CD4-positive, alpha-beta memory T cell (primary cell): ENCODE measurements around the gene TRAF7. TPM values are rescaled to one million over a fixed set of nuclear protein-coding genes. Genes with fewer than 3 reads are reported as not detected.

Source experiments
- CTCF ChIA-PET: fragments of 350-600 bp; sonication (Branson Sonifier 250); formaldehyde crosslinking; loops from one replicate; lab custom pipeline; 2021; ENCODE audit warnings: inconsistent platforms; ENCODE audit not compliant: partially characterized antibody; lab: Charles Lee
- POLR2A ChIA-PET: fragments of 350-600 bp; sonication (Branson Sonifier 250); formaldehyde crosslinking; loops from one replicate; lab custom pipeline; 2021; ENCODE audit not compliant: partially characterized antibody; lab: Charles Lee
- DNase-seq, 5 donors: peaks; one replicate each; pipeline versions ENCODE4 v3.0.0 to v3.0.0-alpha.2; 2020 to 2022; ENCODE audit warnings: mixed read lengths in 1 of 5
- H3K27ac ChIP-seq: one replicate; pipeline ENCODE4 v1.7.0; 2013; ENCODE audit warnings: low read depth, low read length
- H3K27me3 ChIP-seq: 2 replicates; pipeline ENCODE4 v1.7.0; 2013; ENCODE audit warnings: mild to moderate bottlenecking, low read length, moderate library complexity; ENCODE audit not compliant: insufficient read depth
- H3K36me3 ChIP-seq: 2 replicates; pipeline ENCODE4 v1.7.0; 2013; ENCODE audit warnings: mild to moderate bottlenecking, low read length, moderate library complexity; ENCODE audit not compliant: insufficient read depth
- H3K4me1 ChIP-seq: 2 replicates; pipeline ENCODE4 v1.7.0; 2013; ENCODE audit warnings: mild to moderate bottlenecking, low read length, moderate library complexity; ENCODE audit not compliant: insufficient read depth
- H3K4me3 ChIP-seq, 2 donors: one replicate each; pipeline ENCODE4 v1.7.0; 2013; ENCODE audit warnings: low read length in 2 of 2, mild to moderate bottlenecking in 1 of 2
- H3K9me3 ChIP-seq, 2 donors: one replicate each; pipeline ENCODE4 v1.7.0; 2013; ENCODE audit warnings: low read length in 2 of 2, control low read depth in 1 of 2; ENCODE audit not compliant: control insufficient read depth in 1 of 2
- H3K27ac Mint-ChIP-seq, 7 donors: one replicate each; pipeline ENCODE4 v1.8.0; 2020 to 2021; ENCODE audit warnings: mixed read lengths in 7 of 7, mild to moderate bottlenecking in 6 of 7, inconsistent platforms in 3 of 7, moderate library complexity in 3 of 7
- H3K27me3 Mint-ChIP-seq, 2 donors: one replicate each; pipeline ENCODE4 v1.8.0; 2020 to 2021; ENCODE audit warnings: mixed read lengths in 2 of 2
- H3K36me3 Mint-ChIP-seq, 2 donors: one replicate each; pipeline ENCODE4 v1.8.0; 2020 to 2021; ENCODE audit warnings: mixed read lengths in 2 of 2, inconsistent platforms in 1 of 2, mild to moderate bottlenecking in 1 of 2
- H3K4me1 Mint-ChIP-seq, 4 donors: one replicate each; pipeline ENCODE4 v1.8.0; 2020 to 2021; ENCODE audit warnings: mixed read lengths in 4 of 4, mild to moderate bottlenecking in 1 of 4
- H3K4me3 Mint-ChIP-seq, 8 donors: one replicate each; pipeline ENCODE4 v1.8.0; 2020 to 2021; ENCODE audit warnings: mixed read lengths in 8 of 8, mild to moderate bottlenecking in 7 of 8, moderate library complexity in 6 of 8, inconsistent platforms in 3 of 8
- H3K9me3 Mint-ChIP-seq, 8 donors: one replicate each; pipeline ENCODE4 v1.8.0; 2020 to 2021; ENCODE audit warnings: mixed read lengths in 8 of 8, mild to moderate bottlenecking in 5 of 8, inconsistent platforms in 3 of 8, moderate library complexity in 1 of 8
- intact Hi-C: fragments of 100-400 bp; cut with micrococcal nuclease; formaldehyde crosslinking; loops from one replicate; pipeline ENCODE4 v1.15.1; 2023
- microRNA-seq: library from miRNA; unstranded; fragments of <30 nt; microRNA quantifications from one replicate; pipeline ENCODE4 v1.2.0, GENCODE V29; 2021; ENCODE audit warnings: borderline replicate concordance, borderline number of aligned reads, borderline microRNAs expressed, mixed read lengths
- polyA plus RNA-seq, 2 donors: library from polyadenylated mRNA; unstranded; fragments of 300-500 nt; fragmentation: Illumina TruSeq; gene quantifications; one replicate each; pipeline ENCODE4 v1.2.3, GENCODE V29; 2021
- total RNA-seq, 2 experiments: library from RNA; stranded (reverse); gene quantifications; one replicate each; pipeline ENCODE4 v1.2.3, GENCODE V29; 2021

TRAF7 gene
- total and polyA plus RNA-seq, 4 experiments from 2014 or later = 1.9 to 41.9 (median 24.9) TPM

GRCh38 chr16:2223221-2223941 lies 67.8 kb downstream of the TRAF7 start, which contains the start of gene E4F1:
Gene E4F1 (plus strand): TSS chr16:2223591. CDS start chr16:2223614, 23 bp downstream.
- Histone ChIP-seq H3K9me3 (no peaks in the 10 kb centered on the region), H3K4me1 (peaks cover 14% of the 10 kb centered on the region), H3K27ac (peak within 1 kb of the TSS; percentile 90), H3K4me3 (peak within 1 kb of the TSS; percentile 81 to 84), H3K27me3 (no peaks in the 10 kb centered on the region), H3K36me3 (peaks cover 6% of the 10 kb centered on the region)
- ChIA-PET POLR2A (interaction anchor here (1.0 to 3.7 kb wide), 7 partner anchors 9 to 518 kb away, joined by 3 to 22 read pairs (median 9); partner anchors contain the start of genes BRICD5, ECI1, MAPK8IP3 and MLST8), CTCF (interaction anchor here (0.8 to 1.8 kb wide), 3 partner anchors 9 to 29 kb away, joined by 3 to 4 read pairs (median 4); partner anchors contain the start of genes ECI1 and PGP)
- Mint-ChIP-seq H3K36me3 (peaks cover 4 to 10% of the 10 kb centered on the region in 2 donors), H3K27ac (peak within 1 kb of the TSS; percentile 82 to 94 (median 89)), H3K27me3 (no peaks in the 10 kb centered on the region), H3K4me3 (peak within 1 kb of the TSS; percentile 85 to 93 (median 90)), H3K9me3 (no peaks in the 10 kb centered on the region), H3K4me1 (peaks cover 7 to 27% (median 19%) of the 10 kb centered on the region in 4 donors)
- intact Hi-C loops = loop anchor here (1.0 kb wide), 5 partner anchors 8 to 68 kb away; partner anchors contain the start of genes ECI1, MLST8, RNPS1 and TRAF7
- peak; percentile 97 to 99 (median 99) for DNase-seq

GRCh38 chr16:2223942-2224486 lies 68.4 kb downstream of the TRAF7 start:
- H3K9me3 ChIP-seq = no peaks in the 10 kb centered on the region
- POLR2A ChIA-PET = interaction anchor here (1.0 to 3.7 kb wide), 6 partner anchors 9 to 518 kb away, joined by 3 to 22 read pairs (median 8); partner anchors contain the start of genes ECI1, MAPK8IP3, MLST8 and NHERF2
- peak overlapping the region; percentile 81 to 84 for H3K4me3 ChIP-seq
- no peaks in the 10 kb centered on the region for H3K27me3 ChIP-seq
- CTCF ChIA-PET = no interaction called here
- Mint-ChIP-seq H3K4me3 (peak overlapping the region; percentile 77 to 91 (median 82)), H3K9me3 (no peaks in the 10 kb centered on the region), H3K36me3 (peaks cover 4 to 10% of the 10 kb centered on the region in 2 donors), H3K27me3 (no peaks in the 10 kb centered on the region), H3K27ac (peak overlapping the region in 6 of 7 donors; percentile 68 to 85 (median 80)), H3K4me1 (peaks cover 7 to 27% (median 19%) of the 10 kb centered on the region in 4 donors)
- H3K27ac ChIP-seq = peak overlapping the region; percentile 90
- DNase-seq = peak in 1 of 5 donors; percentile 42
- H3K36me3 ChIP-seq = peaks cover 12% of the 10 kb centered on the region
- intact Hi-C loops = loop anchor here (1.0 kb wide), 5 partner anchors 9 to 69 kb away; partner anchors contain the start of genes ECI1, MLST8, RNPS1 and TRAF7
- H3K4me1 ChIP-seq = peaks cover 14% of the 10 kb centered on the region

- Histone ChIP-seq H3K27ac (no peak overlapping the region), H3K36me3 (peaks cover 27% of the 10 kb centered on the region), H3K4me1 (peaks cover 14% of the 10 kb centered on the region), H3K27me3 (no peaks in the 10 kb centered on the region), H3K9me3 (no peaks in the 10 kb centered on the region), H3K4me3 (no peak overlapping the region)
- peak overlapping the region in 2 of 8 donors; percentile 36 to 59 for H3K4me3 Mint-ChIP-seq
- peak overlapping the region in 1 of 7 donors; percentile 11 for H3K27ac Mint-ChIP-seq
- intact Hi-C loops = no loop called here
- DNase-seq = no peak
- no peaks in the 10 kb centered on the region for H3K9me3 Mint-ChIP-seq
- peaks cover 7 to 27% (median 19%) of the 10 kb centered on the region in 4 donors for H3K4me1 Mint-ChIP-seq
- CTCF ChIA-PET = no interaction called here
- H3K27me3 Mint-ChIP-seq = peaks cover 0 to 1% of the 10 kb centered on the region in 2 donors
- POLR2A ChIA-PET = interaction anchor here (1.5 to 1.6 kb wide), 2 partner anchors 12 to 262 kb away, joined by 3 to 4 read pairs; partner anchors contain the start of genes PGP and RPS2
- peaks cover 9 to 20% of the 10 kb centered on the region in 2 donors for H3K36me3 Mint-ChIP-seq
Measured at GRCh38 chr16:2226245-2226793, 70.7 kb downstream of the TRAF7 start.

- H3K4me3 ChIP-seq = no peak overlapping the region
- H3K4me1 Mint-ChIP-seq = peaks cover 7 to 27% (median 19%) of the 10 kb centered on the region in 4 donors
- H3K27me3 Mint-ChIP-seq = peaks cover 0 to 1% of the 10 kb centered on the region in 2 donors
- no peak for DNase-seq
- H3K4me3 Mint-ChIP-seq = peak overlapping the region in 1 of 8 donors; percentile 27
- peaks cover 33% of the 10 kb centered on the region for H3K36me3 ChIP-seq
- CTCF ChIA-PET = no interaction called here
- H3K9me3 ChIP-seq = no peaks in the 10 kb centered on the region
- H3K9me3 Mint-ChIP-seq = no peaks in the 10 kb centered on the region
- H3K27ac Mint-ChIP-seq = peak overlapping the region in 1 of 7 donors; percentile 11
- H3K4me1 ChIP-seq = peaks cover 14% of the 10 kb centered on the region
- POLR2A ChIA-PET = interaction anchor here (1.5 to 1.6 kb wide), 2 partner anchors 12 to 262 kb away, joined by 3 to 4 read pairs; partner anchors contain the start of genes PGP and RPS2
- intact Hi-C loops = no loop called here
- H3K27me3 ChIP-seq = no peaks in the 10 kb centered on the region
- no peak overlapping the region for H3K27ac ChIP-seq
- peaks cover 9 to 23% of the 10 kb centered on the region in 2 donors for H3K36me3 Mint-ChIP-seq
Measured at GRCh38 chr16:2226918-2227317, 71.3 kb downstream of the TRAF7 start.

Small RNA genes lying within 50 kb of the gene (microRNA-seq; reads per million reads assigned to microRNA genes)
- gene MIR3180-5 = not detected
- gene MIR4516 = not detected
- not detected for gene MIR6511B1

Other genes with a start within 250 kb of the TRAF7 start
- not detected for gene HS3ST6, start 237.4 kb upstream of the TRAF7 start, total RNA-seq
- gene HS3ST6, start 237.4 kb upstream of the TRAF7 start, polyA plus RNA-seq = not detected
- gene MSRB1, start 212.6 kb upstream of the TRAF7 start, total RNA-seq = 10 to 100 TPM in 1 of 2 experiments, 1 to 10 TPM in 1; 9.3 to 10.6 TPM
- gene MSRB1, start 212.6 kb upstream of the TRAF7 start, polyA plus RNA-seq = 10 to 100 TPM; 20.4 to 30.5 TPM
- not detected for gene RPL3L, start 201.1 kb upstream of the TRAF7 start, total RNA-seq
- not detected for gene RPL3L, start 201.1 kb upstream of the TRAF7 start, polyA plus RNA-seq
- gene NDUFB10, start 196.2 kb upstream of the TRAF7 start, total RNA-seq = 10 to 100 TPM; 76.5 to 86.2 TPM
- gene NDUFB10, start 196.2 kb upstream of the TRAF7 start, polyA plus RNA-seq = 100 to 1,000 TPM; 205 to 223 TPM
- 1,000 to 10,000 TPM; 2,828 to 2,894 TPM for gene RPS2, start 191.0 kb upstream of the TRAF7 start, total RNA-seq
- 1,000 to 10,000 TPM; 6,382 to 6,826 TPM for gene RPS2, start 191.0 kb upstream of the TRAF7 start, polyA plus RNA-seq
- not detected for gene RNF151, start 188.9 kb upstream of the TRAF7 start, total RNA-seq
- gene RNF151, start 188.9 kb upstream of the TRAF7 start, polyA plus RNA-seq = not detected
- gene TBL3, start 183.7 kb upstream of the TRAF7 start, total RNA-seq = 10 to 100 TPM; 33.2 to 35.0 TPM
- 10 to 100 TPM; 44.1 to 47.6 TPM for gene TBL3, start 183.7 kb upstream of the TRAF7 start, polyA plus RNA-seq
- under 1 TPM; 0.47 to 0.84 TPM for gene NOXO1, start 174.3 kb upstream of the TRAF7 start, total RNA-seq
- gene NOXO1, start 174.3 kb upstream of the TRAF7 start, polyA plus RNA-seq = under 1 TPM; 0.50 to 0.54 TPM
- 10 to 100 TPM; 19.6 to 22.6 TPM for gene GFER, start 171.6 kb upstream of the TRAF7 start, total RNA-seq
- 10 to 100 TPM; 32.2 to 35.7 TPM for gene GFER, start 171.6 kb upstream of the TRAF7 start, polyA plus RNA-seq
- 1 to 10 TPM; 1.6 TPM for gene SYNGR3, start 165.8 kb upstream of the TRAF7 start, total RNA-seq
- gene SYNGR3, start 165.8 kb upstream of the TRAF7 start, polyA plus RNA-seq = 1 to 10 TPM in 1 of 2 donors, under 1 TPM in 1; 0.50 to 2.2 TPM
- gene ZNF598, start 146.0 kb upstream of the TRAF7 start, total RNA-seq = 10 to 100 TPM; 48.5 to 49.8 TPM
- gene ZNF598, start 146.0 kb upstream of the TRAF7 start, polyA plus RNA-seq = 10 to 100 TPM in 1 of 2 donors, 1 to 10 TPM in 1; 3.1 to 10.0 TPM
- gene NPW, start 136.0 kb upstream of the TRAF7 start, total RNA-seq = not detected
- not detected for gene NPW, start 136.0 kb upstream of the TRAF7 start, polyA plus RNA-seq
- 1 to 10 TPM; 1.7 to 2.1 TPM for gene NHERF2, start 128.9 kb upstream of the TRAF7 start, total RNA-seq
- gene NHERF2, start 128.9 kb upstream of the TRAF7 start, polyA plus RNA-seq = under 1 TPM; 0.16 to 0.40 TPM
- gene NTHL1, start 107.9 kb upstream of the TRAF7 start, total RNA-seq = 10 to 100 TPM in 1 of 2 experiments, 1 to 10 TPM in 1; 9.3 to 12.0 TPM
- gene NTHL1, start 107.9 kb upstream of the TRAF7 start, polyA plus RNA-seq = 10 to 100 TPM; 13.5 to 20.1 TPM
- 100 to 1,000 TPM; 157 to 177 TPM for gene TSC2, start 107.8 kb upstream of the TRAF7 start, total RNA-seq
- gene TSC2, start 107.8 kb upstream of the TRAF7 start, polyA plus RNA-seq = 10 to 100 TPM; 20.7 to 50.8 TPM
- 100 to 1,000 TPM; 125 to 126 TPM for gene PKD1, start 19.9 kb upstream of the TRAF7 start, total RNA-seq
- 10 to 100 TPM in 1 of 2 donors, 1 to 10 TPM in 1; 2.3 to 11.7 TPM for gene PKD1, start 19.9 kb upstream of the TRAF7 start, polyA plus RNA-seq
- under 1 TPM in 1 of 2 experiments, not detected in 1; 0.44 TPM for gene RAB26, start 7.2 kb upstream of the TRAF7 start, total RNA-seq
- under 1 TPM; 0.52 to 0.77 TPM for gene RAB26, start 7.2 kb upstream of the TRAF7 start, polyA plus RNA-seq
- gene CASKIN1, start 40.8 kb downstream of the TRAF7 start, total RNA-seq = not detected
- not detected for gene CASKIN1, start 40.8 kb downstream of the TRAF7 start, polyA plus RNA-seq
- gene MLST8, start 49.7 kb downstream of the TRAF7 start, total RNA-seq = 10 to 100 TPM; 28.1 to 31.1 TPM
- gene MLST8, start 49.7 kb downstream of the TRAF7 start, polyA plus RNA-seq = 10 to 100 TPM; 27.4 to 34.7 TPM
- gene BRICD5, start 55.1 kb downstream of the TRAF7 start, total RNA-seq = 10 to 100 TPM; 32.4 to 33.4 TPM
- gene BRICD5, start 55.1 kb downstream of the TRAF7 start, polyA plus RNA-seq = under 1 TPM in 1 of 2 donors, not detected in 1; 0.39 TPM
- gene PGP, start 59.1 kb downstream of the TRAF7 start, total RNA-seq = 10 to 100 TPM; 26.5 to 27.3 TPM
- 10 to 100 TPM in 1 of 2 donors, 1 to 10 TPM in 1; 7.8 to 12.8 TPM for gene PGP, start 59.1 kb downstream of the TRAF7 start, polyA plus RNA-seq
- gene E4F1, start 67.8 kb downstream of the TRAF7 start, total RNA-seq = 10 to 100 TPM; 46.5 to 49.7 TPM
- gene E4F1, start 67.8 kb downstream of the TRAF7 start, polyA plus RNA-seq = 10 to 100 TPM in 1 of 2 donors, 1 to 10 TPM in 1; 6.7 to 20.9 TPM
- 1 to 10 TPM; 3.9 to 4.8 TPM for gene DNASE1L2, start 80.7 kb downstream of the TRAF7 start, total RNA-seq
- gene DNASE1L2, start 80.7 kb downstream of the TRAF7 start, polyA plus RNA-seq = not detected
- 10 to 100 TPM; 33.0 to 36.6 TPM for gene ECI1, start 95.8 kb downstream of the TRAF7 start, total RNA-seq
- gene ECI1, start 95.8 kb downstream of the TRAF7 start, polyA plus RNA-seq = 10 to 100 TPM; 45.4 to 51.1 TPM
- 100 to 1,000 TPM; 151 to 152 TPM for gene RNPS1, start 112.3 kb downstream of the TRAF7 start, total RNA-seq
- gene RNPS1, start 112.3 kb downstream of the TRAF7 start, polyA plus RNA-seq = 100 to 1,000 TPM; 265 to 267 TPM
- gene ABCA3, start 184.9 kb downstream of the TRAF7 start, total RNA-seq = 10 to 100 TPM in 1 of 2 experiments, 1 to 10 TPM in 1; 8.5 to 12.7 TPM
- 1 to 10 TPM; 1.7 to 4.5 TPM for gene ABCA3, start 184.9 kb downstream of the TRAF7 start, polyA plus RNA-seq